DND-41 (cell line): ENCODE results near the gene MCM9.

Experiments
- ATAC-seq: fragments of 200-7000 bp; cut with Tn5 transposase; 3 replicates; pipeline ENCODE4 v1.9.1; 2021; ENCODE audit warnings: low read depth; ENCODE audit not compliant: insufficient read depth
- DNase-seq: peaks from one replicate; pipeline ENCODE4 v3.0.0-alpha.2; 2020
- H2AFZ ChIP-seq: 2 replicates; pipeline ENCODE4 v1.6.0; 2012; ENCODE audit warnings: low read depth, low read length
- H3K27ac ChIP-seq: 2 replicates; pipeline ENCODE4 v1.5.1; 2012; ENCODE audit warnings: low read length, inconsistent platforms
- H3K27me3 ChIP-seq: fragments of 200-600 bp; sonication (generic); 2 replicates; pipeline ENCODE4 v1.6.0; 2012; ENCODE audit warnings: low read length, mild to moderate bottlenecking, inconsistent platforms; ENCODE audit not compliant: insufficient read depth, poor library complexity
- H3K36me3 ChIP-seq: 2 replicates; pipeline ENCODE4 v1.5.1; 2012; ENCODE audit warnings: low read length, inconsistent platforms; ENCODE audit not compliant: insufficient read depth
- H3K4me1 ChIP-seq: 2 replicates; pipeline ENCODE4 v1.5.1; 2012; ENCODE audit warnings: mild to moderate bottlenecking, low read length; ENCODE audit not compliant: insufficient read depth
- H3K4me2 ChIP-seq: 2 replicates; pipeline ENCODE4 v1.6.0; 2012; ENCODE audit warnings: mild to moderate bottlenecking, moderate library complexity, low read length, inconsistent platforms; ENCODE audit not compliant: insufficient read depth
- H3K4me3 ChIP-seq, 2 experiments: fragments of 200-600 bp in 1 of 2; shearing (Covaris generic) in 1 of 2; 2 replicates each; pipeline ENCODE4 v1.5.1; 2012 to 2016; ENCODE audit warnings: inconsistent platforms in 2 of 2, low read length in 2 of 2, mild to moderate bottlenecking in 2 of 2, low read depth in 1 of 2, moderate library complexity in 1 of 2
- H3K79me2 ChIP-seq: 2 replicates; pipeline ENCODE4 v1.6.0; 2012; ENCODE audit warnings: low read length, inconsistent platforms; ENCODE audit not compliant: insufficient read depth
- H3K9ac ChIP-seq: 2 replicates; pipeline ENCODE4 v1.6.0; 2012; ENCODE audit warnings: low read depth, mild to moderate bottlenecking, inconsistent platforms, low read length, moderate library complexity
- H3K9me3 ChIP-seq: 2 replicates; pipeline ENCODE4 v1.5.1; 2012; ENCODE audit warnings: low read length, moderate library complexity, mild to moderate bottlenecking, inconsistent platforms; ENCODE audit not compliant: insufficient read depth, severe bottlenecking
- H4K20me1 ChIP-seq: 2 replicates; pipeline ENCODE4 v1.6.0; 2012; ENCODE audit warnings: low read length; ENCODE audit not compliant: insufficient read depth
- CTCF ChIP-seq: IDR thresholded peaks from 2 replicates; pipeline ENCODE4 v1.5.1; 2012; ENCODE audit warnings: borderline replicate concordance, low read length, moderate library complexity, mild to moderate bottlenecking; ENCODE audit not compliant: poor library complexity, severe bottlenecking; ENCODE audit errors: extremely low read depth
- EZH2 ChIP-seq: IDR thresholded peaks from 3 replicates; pipeline ENCODE4 v1.6.1; 2012; ENCODE audit warnings: borderline replicate concordance, low read depth, mild to moderate bottlenecking, moderate library complexity, low read length, inconsistent platforms; ENCODE audit not compliant: severe bottlenecking

MCM9 gene

GRCh38 chr6:118913161-118913560 is 21.8 kb downstream of the MCM9 start:
- Histone ChIP-seq H3K27ac (no peak overlapping the region), H4K20me1 (no peaks in the 10 kb centered on the region; the same call in 1 of the 2 replicates), H3K36me3 (peaks cover 92% of the 10 kb centered on the region), H3K4me3 (no peak overlapping the region), H3K79me2 (peaks cover 7% of the 10 kb centered on the region; the same call in 1 of the 2 replicates), H3K4me2 (no peak overlapping the region), H3K27me3 (no peaks in the 10 kb centered on the region), H3K9me3 (no peaks in the 10 kb centered on the region), H3K9ac (no peak overlapping the region), H3K4me1 (no peaks in the 10 kb centered on the region), H2AFZ (no peak overlapping the region)
- TF ChIP-seq CTCF: no peak
- TF ChIP-seq EZH2: no peak
- no peak for ATAC-seq
- DNase-seq: no peak

GRCh38 chr6:118912646-118913045 is 22.3 kb downstream of the MCM9 start:
- H2AFZ ChIP-seq: no peak overlapping the region
- ATAC-seq (no peak), DNase-seq (no peak)
- H3K36me3 ChIP-seq: peaks cover 92% of the 10 kb centered on the region
- H3K27ac ChIP-seq: no peak overlapping the region
- H3K79me2 ChIP-seq: peaks cover 12% of the 10 kb centered on the region; the same call in 1 of the 2 replicates
- H3K27me3 ChIP-seq: no peaks in the 10 kb centered on the region
- no peak for TF ChIP-seq EZH2
- no peak for TF ChIP-seq CTCF
- H4K20me1 ChIP-seq: no peaks in the 10 kb centered on the region; the same call in 1 of the 2 replicates
- H3K4me3 ChIP-seq: no peak overlapping the region
- no peaks in the 10 kb centered on the region for H3K4me1 ChIP-seq
- H3K9me3 ChIP-seq: no peaks in the 10 kb centered on the region
- H3K9ac ChIP-seq: no peak overlapping the region
- no peak overlapping the region for H3K4me2 ChIP-seq

- H3K27ac ChIP-seq: no peak overlapping the region
- H3K4me1 ChIP-seq: no peaks in the 10 kb centered on the region
- TF ChIP-seq EZH2: no peak
- TF ChIP-seq CTCF: no peak
- no peak overlapping the region for H3K4me2 ChIP-seq
- H3K9me3 ChIP-seq: no peaks in the 10 kb centered on the region
- ATAC-seq (no peak), DNase-seq (no peak)
- H3K9ac ChIP-seq: no peak overlapping the region
- H2AFZ ChIP-seq: no peak overlapping the region
- H3K4me3 ChIP-seq: no peak overlapping the region
- peaks cover 97% of the 10 kb centered on the region for H3K36me3 ChIP-seq
- peaks cover 48% of the 10 kb centered on the region for H3K79me2 ChIP-seq
- no peaks in the 10 kb centered on the region for H3K27me3 ChIP-seq
- peaks cover 10% of the 10 kb centered on the region; the same call in 1 of the 2 replicates for H4K20me1 ChIP-seq
These were observed 26.5 kb downstream of the MCM9 start for GRCh38 chr6:118908441-118908840.

GRCh38 chr6:118905851-118906250 is 29.1 kb downstream of the MCM9 start:
- Histone ChIP-seq H3K9me3 (no peaks in the 10 kb centered on the region), H4K20me1 (peaks cover 17% of the 10 kb centered on the region; the same call in 1 of the 2 replicates), H3K4me1 (peaks cover 4% of the 10 kb centered on the region; the same call in 1 of the 2 replicates), H2AFZ (no peak overlapping the region), H3K4me2 (no peak overlapping the region), H3K36me3 (peaks cover 96% of the 10 kb centered on the region), H3K79me2 (peaks cover 74% of the 10 kb centered on the region), H3K27ac (no peak overlapping the region), H3K9ac (no peak overlapping the region), H3K27me3 (no peaks in the 10 kb centered on the region), H3K4me3 (no peak overlapping the region)
- TF ChIP-seq EZH2 (no peak), CTCF (no peak)
- ATAC-seq (no peak), DNase-seq (no peak)
